Caco-2 (cell line): Measurements from ENCODE around the gene ASTN1. TPM values are rescaled to one million over a fixed set of nuclear protein-coding genes. Genes with fewer than 3 reads are reported as not detected.

Experiments
- BruUV-seq: library from RNA; stranded (reverse); fragments of 400-500 nt; replicated peaks from 2 replicates; lab custom pipeline; 2021; lab: Mats Ljungman, UMichigan
- CTCF ChIA-PET: fragments of 300-600 bp; sonication (Branson Sonifier 250); formaldehyde crosslinking; loops from one replicate; lab custom pipeline; 2022; ENCODE audit warnings: antibody characterized with exemption; lab: Charles Lee
- POLR2A ChIA-PET: fragments of 300-600 bp; sonication (Branson Sonifier 250); formaldehyde crosslinking; loops from one replicate; lab custom pipeline; 2022; ENCODE audit warnings: antibody characterized with exemption; lab: Charles Lee
- DNase-seq, 2 experiments: peaks; one replicate each; pipeline versions ENCODE4 v3.0.0 to v3.0.0-alpha.2; 2020 to 2022
- H3K27me3 ChIP-seq: replicated peaks from 2 replicates; pipeline ENCODE4 v1.6.0; 2011; ENCODE audit warnings: low read length; ENCODE audit not compliant: control insufficient read depth, insufficient read depth
- H3K36me3 ChIP-seq: 2 replicates; pipeline ENCODE4 v1.5.1; 2011; ENCODE audit warnings: low read length; ENCODE audit not compliant: control insufficient read depth, insufficient read depth
- H3K4me1 ChIP-seq: fragments of 250-450 bp; sonication (Bioruptor Pico); 2 replicates; pipeline ENCODE4 v1.5.1; 2020; ENCODE audit warnings: mild to moderate bottlenecking
- H3K4me3 ChIP-seq: 2 replicates; pipeline ENCODE4 v1.5.1; 2011; ENCODE audit warnings: low read depth, mild to moderate bottlenecking, control low read depth, low read length
- H3K9me3 ChIP-seq: fragments of 250-450 bp; sonication (Bioruptor Pico); 2 replicates; pipeline ENCODE4 v1.5.1; 2020; ENCODE audit warnings: mild to moderate bottlenecking, moderate library complexity
- H3K27ac Mint-ChIP-seq: one replicate; pipeline ENCODE4 v1.8.0; 2022; ENCODE audit warnings: mixed read lengths; ENCODE audit not compliant: unreplicated experiment
- H3K27me3 Mint-ChIP-seq: one replicate; pipeline ENCODE4 v1.8.0; 2022; ENCODE audit warnings: mixed read lengths; ENCODE audit not compliant: insufficient read depth, unreplicated experiment
- H3K36me3 Mint-ChIP-seq: one replicate; pipeline ENCODE4 v1.8.0; 2022; ENCODE audit warnings: mild to moderate bottlenecking, mixed read lengths; ENCODE audit not compliant: insufficient read depth, unreplicated experiment
- H3K4me1 Mint-ChIP-seq: one replicate; pipeline ENCODE4 v1.8.0; 2022; ENCODE audit warnings: low read depth, mixed read lengths; ENCODE audit not compliant: unreplicated experiment
- H3K4me3 Mint-ChIP-seq: one replicate; pipeline ENCODE4 v1.8.0; 2022; ENCODE audit warnings: mild to moderate bottlenecking, moderate library complexity, mixed read lengths; ENCODE audit not compliant: unreplicated experiment
- H3K9me3 Mint-ChIP-seq: one replicate; pipeline ENCODE4 v1.8.0; 2022; ENCODE audit warnings: mixed read lengths; ENCODE audit not compliant: unreplicated experiment
- CTCF ChIP-seq, 2 experiments: fragments of 200-600 bp in 1 of 2; IDR thresholded peaks; 1 replicate in 1 of 2; 2 replicates in 1 of 2; pipeline versions ENCODE4 v1.5.1 to v1.8.0; 2011 to 2022; ENCODE audit warnings: antibody characterized with exemption in 1 of 2, control low read depth in 1 of 2, inconsistent platforms in 1 of 2, low read depth in 1 of 2, low read length in 1 of 2, mild to moderate bottlenecking in 1 of 2, moderate library complexity in 1 of 2; ENCODE audit not compliant: insufficient read depth in 1 of 2, severe bottlenecking in 1 of 2, unreplicated experiment in 1 of 2
- intact Hi-C: fragments of 100-400 bp; cut with micrococcal nuclease; formaldehyde crosslinking; loops from one replicate; pipeline ENCODE4 v1.10.0; 2022; ENCODE audit not compliant: unreplicated experiment
- total RNA-seq: library from RNA; stranded (reverse); gene quantifications from 2 replicates; pipeline ENCODE4 v1.2.3, GENCODE V29; 2022

ASTN1 gene
- total RNA-seq, 1 experiment from 2014 or later = not detected

GRCh38 chr1:176878750-176879536 lies 285.6 kb downstream of the ASTN1 start:
- POLR2A ChIA-PET = no interaction called here
- Mint-ChIP-seq H3K36me3 (no peaks in the 10 kb centered on the region), H3K27me3 (peaks cover 15% of the 10 kb centered on the region), H3K4me1 (no peaks in the 10 kb centered on the region), H3K4me3 (no peak overlapping the region), H3K9me3 (no peaks in the 10 kb centered on the region), H3K27ac (no peak overlapping the region)
- peak; percentile 9 to 36 for TF ChIP-seq CTCF (IDR thresholded peaks at IDR 0.05; ENCODE audit: insufficient read depth in 1 of 2, low read depth in 1 of 2, low read length in 1 of 2, severe bottlenecking in 1 of 2, unreplicated experiment in 1 of 2)
- peak in 1 of 2 experiments; percentile 9 for DNase-seq
- CTCF ChIA-PET = no interaction called here
- BruUV-seq = no TSS peak
- intact Hi-C loops = no loop called here
- Histone ChIP-seq H3K36me3 (no peaks in the 10 kb centered on the region), H3K9me3 (no peaks in the 10 kb centered on the region), H3K4me1 (no peaks in the 10 kb centered on the region), H3K27me3 (no peaks in the 10 kb centered on the region), H3K4me3 (no peak overlapping the region)

- Mint-ChIP-seq H3K9me3 (no peaks in the 10 kb centered on the region), H3K27ac (no peak overlapping the region), H3K36me3 (no peaks in the 10 kb centered on the region), H3K4me3 (no peak overlapping the region), H3K4me1 (no peaks in the 10 kb centered on the region), H3K27me3 (peaks cover 16% of the 10 kb centered on the region)
- ChIA-PET CTCF (no interaction called here), POLR2A (no interaction called here)
- Histone ChIP-seq H3K4me1 (no peaks in the 10 kb centered on the region), H3K9me3 (no peaks in the 10 kb centered on the region), H3K4me3 (no peak overlapping the region), H3K27me3 (no peaks in the 10 kb centered on the region), H3K36me3 (no peaks in the 10 kb centered on the region)
- BruUV-seq = no TSS peak
- no peak for TF ChIP-seq CTCF (IDR thresholded peaks at IDR 0.05; ENCODE audit: insufficient read depth in 1 of 2, low read depth in 1 of 2, low read length in 1 of 2, severe bottlenecking in 1 of 2, unreplicated experiment in 1 of 2)
- DNase-seq = no peak
- intact Hi-C loops = no loop called here
Observed at GRCh38 chr1:176877557-176877956, 287.0 kb downstream of the ASTN1 start.

- no peak overlapping the region for H3K4me3 ChIP-seq
- BruUV-seq = no TSS peak
- ChIA-PET POLR2A (no interaction called here), CTCF (no interaction called here)
- intact Hi-C loops = no loop called here
- H3K4me1 ChIP-seq = no peaks in the 10 kb centered on the region
- TF ChIP-seq CTCF (IDR thresholded peaks at IDR 0.05; ENCODE audit: insufficient read depth in 1 of 2, low read depth in 1 of 2, low read length in 1 of 2, severe bottlenecking in 1 of 2, unreplicated experiment in 1 of 2) = no peak
- H3K9me3 ChIP-seq = no peaks in the 10 kb centered on the region
- H3K27me3 Mint-ChIP-seq = peaks cover 15% of the 10 kb centered on the region
- no peak for DNase-seq
- H3K27ac Mint-ChIP-seq = no peak overlapping the region
- H3K27me3 ChIP-seq = no peaks in the 10 kb centered on the region
- no peak overlapping the region for H3K4me3 Mint-ChIP-seq
- H3K36me3 Mint-ChIP-seq = no peaks in the 10 kb centered on the region
- no peaks in the 10 kb centered on the region for H3K4me1 Mint-ChIP-seq
- H3K36me3 ChIP-seq = no peaks in the 10 kb centered on the region
- H3K9me3 Mint-ChIP-seq = no peaks in the 10 kb centered on the region
Observed at GRCh38 chr1:176876966-176877515, 287.5 kb downstream of the ASTN1 start.
